A549 (cell line): ENCODE measurements around the gene PRKG1. TPM values are rescaled to one million over a fixed set of nuclear protein-coding genes. Genes with fewer than 3 reads are reported as not detected.

Experiments used
- ATAC-seq, 2 experiments: fragments of 200-7000 bp in 1 of 2; fragments of >200 bp in 1 of 2; cut with Nextera tagmentation in 1 of 2; cut with Tn5 transposase in 1 of 2; 3 replicates each; pipeline versions ENCODE4 v1.8.0 to v1.9.1; 2018 to 2020; ENCODE audit warnings: mild to moderate bottlenecking in 1 of 2, moderate library complexity in 1 of 2
- CTCF ChIA-PET: fragments of 300-600 bp; sonication (Branson Sonifier 250); formaldehyde crosslinking; extraction: SDS; loops from one replicate; lab custom pipeline; 2021; ENCODE audit warnings: antibody characterized with exemption, inconsistent platforms; lab: Yijun Ruan, JAX
- POLR2A ChIA-PET: fragments of 350-600 bp; formaldehyde crosslinking; extraction: SDS; loops from one replicate; lab custom pipeline; 2021; ENCODE audit warnings: antibody characterized with exemption, inconsistent platforms; lab: Yijun Ruan, JAX
- DNase-seq, 2 experiments: peaks; one replicate each; pipeline versions ENCODE4 v3.0.0 to v3.0.0-alpha.2; 2011 to 2016; ENCODE audit warnings: low read depth in 1 of 2, low spot score in 1 of 2
- FAIRE-seq: peaks from 2 replicates; lab custom pipeline; 2011; peaks lifted over from hg19 to GRCh38; lab: Jason Lieb, UNC
- H3K27ac ChIP-seq, 2 experiments: fragments of >200 bp; sonication (Bioruptor Twin); formaldehyde crosslinking; 3 replicates each; pipeline ENCODE4 v1.5.1; 2016 to 2017
- H3K4me1 ChIP-seq: fragments of >200 bp; sonication (Bioruptor Twin); formaldehyde crosslinking; 3 replicates; pipeline ENCODE4 v1.6.1; 2016
- H3K4me2 ChIP-seq: fragments of >200 bp; sonication (Bioruptor Twin); formaldehyde crosslinking; 3 replicates; pipeline ENCODE4 v1.6.1; 2016
- H3K4me3 ChIP-seq: fragments of >200 bp; sonication (Bioruptor Twin); formaldehyde crosslinking; 3 replicates; pipeline ENCODE4 v1.5.1; 2016
- H3K9me3 ChIP-seq: fragments of >200 bp; sonication (Bioruptor Twin); formaldehyde crosslinking; 3 replicates; pipeline ENCODE4 v1.6.1; 2016
- CBX2 ChIP-seq: fragments of 200-600 bp; sonication (generic); IDR thresholded peaks from 2 replicates; pipeline ENCODE4 v1.6.1; 2016; ENCODE audit warnings: low read depth, mild to moderate bottlenecking, borderline replicate concordance
- CEBPB ChIP-seq, 2 experiments: fragments of >200 bp in 1 of 2; sonication (Bioruptor Twin) in 1 of 2; formaldehyde crosslinking in 1 of 2; IDR thresholded peaks; 2 replicates each; pipeline ENCODE4 v1.6.1; 2012 to 2016
- CHD2 ChIP-seq: fragments of 150-350 bp; IDR thresholded peaks from 2 replicates; pipeline ENCODE4 v1.6.1; 2014; ENCODE audit warnings: low read length; ENCODE audit not compliant: partially characterized antibody
- CHD4 ChIP-seq: fragments of 200-600 bp; sonication (generic); IDR thresholded peaks from 2 replicates; pipeline ENCODE4 v1.6.1; 2016; ENCODE audit warnings: antibody characterized with exemption, mild to moderate bottlenecking, borderline replicate concordance
- EHF ChIP-seq: fragments of 250-450 bp; sonication (Bioruptor Pico); IDR thresholded peaks from 2 replicates; pipeline ENCODE4 v1.5.0; 2020; ENCODE audit warnings: mild to moderate bottlenecking
- EHMT2 ChIP-seq: fragments of 200-600 bp; sonication (generic); IDR thresholded peaks from 2 replicates; pipeline ENCODE4 v1.6.1; 2016; ENCODE audit warnings: antibody characterized with exemption, low read depth, mild to moderate bottlenecking, moderate library complexity
- FOSL2 ChIP-seq, 2 experiments: fragments of 450-650 bp in 1 of 2; fragments of >200 bp in 1 of 2; sonication (Bioruptor Twin) in 1 of 2; formaldehyde crosslinking; IDR thresholded peaks; 2 replicates each; pipeline versions ENCODE4 v1.5.0 to v1.6.1; 2016 to 2020; ENCODE audit warnings: mild to moderate bottlenecking in 1 of 2, moderate library complexity in 1 of 2
- FOXS1 ChIP-seq: fragments of 250-450 bp; sonication (Bioruptor Pico); IDR thresholded peaks from 2 replicates; pipeline ENCODE4 v1.5.0; 2020; ENCODE audit warnings: mild to moderate bottlenecking, moderate library complexity
- HEYL ChIP-seq: fragments of 250-450 bp; sonication (Bioruptor Pico); IDR thresholded peaks from 2 replicates; pipeline ENCODE4 v1.8.0; 2021; ENCODE audit warnings: mild to moderate bottlenecking, moderate library complexity
- HOXA7 ChIP-seq: fragments of 250-450 bp; sonication (Bioruptor Pico); IDR thresholded peaks from 2 replicates; pipeline ENCODE4 v1.5.0; 2020; ENCODE audit warnings: mild to moderate bottlenecking, moderate library complexity
- HOXB13 ChIP-seq: fragments of 250-450 bp; sonication (Bioruptor Pico); IDR thresholded peaks from 2 replicates; pipeline ENCODE4 v1.5.0; 2020; ENCODE audit warnings: low read depth, mild to moderate bottlenecking, moderate library complexity
- HOXB5 ChIP-seq: fragments of 250-450 bp; sonication (Bioruptor Pico); IDR thresholded peaks from 2 replicates; pipeline ENCODE4 v1.5.0; 2020; ENCODE audit warnings: mild to moderate bottlenecking, moderate library complexity
- MAZ ChIP-seq: fragments of 150-350 bp; IDR thresholded peaks from 2 replicates; pipeline ENCODE4 v1.6.1; 2014; ENCODE audit warnings: antibody characterized with exemption, low read depth, low read length, borderline replicate concordance
- MYC ChIP-seq: IDR thresholded peaks from 2 replicates; pipeline ENCODE4 v1.6.1; 2012; ENCODE audit warnings: mild to moderate bottlenecking, inconsistent platforms, low read length, improper control_type of control experiment, borderline replicate concordance
- NFE2L2 ChIP-seq: fragments of 150-350 bp; conservative IDR thresholded peaks from 2 replicates; pipeline ENCODE4 v1.6.1; 2014; ENCODE audit warnings: low read length
- NPAS2 ChIP-seq: fragments of 250-450 bp; sonication (Bioruptor Pico); IDR thresholded peaks from 2 replicates; pipeline ENCODE4 v1.8.0; 2022; ENCODE audit warnings: mild to moderate bottlenecking, moderate library complexity, borderline replicate concordance
- NR3C1 ChIP-seq: fragments of >200 bp; sonication (Bioruptor Twin); formaldehyde crosslinking; IDR thresholded peaks from 3 replicates; pipeline ENCODE4 v1.6.1; 2017
- PHF8 ChIP-seq: fragments of 200-600 bp; sonication (generic); IDR thresholded peaks from 2 replicates; pipeline ENCODE4 v1.6.1; 2016; ENCODE audit warnings: low read depth, mild to moderate bottlenecking, antibody characterized with exemption, moderate library complexity, borderline replicate concordance
- POLR2AphosphoS2 ChIP-seq: conservative IDR thresholded peaks from 2 replicates; pipeline ENCODE4 v1.6.1; 2012; ENCODE audit warnings: low read length, improper control_type of control experiment, inconsistent platforms
- RAD21 ChIP-seq, 2 experiments: fragments of >200 bp in 1 of 2; sonication (Bioruptor Twin) in 1 of 2; formaldehyde crosslinking in 1 of 2; IDR thresholded peaks in 1 of 2; conservative IDR thresholded peaks in 1 of 2; 2 replicates in 1 of 2; 3 replicates in 1 of 2; pipeline ENCODE4 v1.6.1; 2012 to 2018; ENCODE audit warnings: inconsistent platforms in 1 of 2
- RARB ChIP-seq: fragments of 250-450 bp; sonication (Bioruptor Pico); IDR thresholded peaks from 2 replicates; pipeline ENCODE4 v1.8.0; 2021; ENCODE audit warnings: mild to moderate bottlenecking, moderate library complexity
- RFX5 ChIP-seq: fragments of 450-650 bp; IDR thresholded peaks from 2 replicates; pipeline ENCODE4 v1.7.1; 2014; ENCODE audit warnings: antibody characterized with exemption, mild to moderate bottlenecking, moderate library complexity
- RNF2 ChIP-seq: fragments of 200-600 bp; sonication (generic); IDR thresholded peaks from 2 replicates; pipeline ENCODE4 v1.6.1; 2016; ENCODE audit warnings: low read depth, mild to moderate bottlenecking, antibody characterized with exemption, moderate library complexity, borderline replicate concordance
- SREBF2 ChIP-seq: fragments of 450-650 bp; IDR thresholded peaks from 2 replicates; pipeline ENCODE4 v1.6.1; 2014; ENCODE audit warnings: mild to moderate bottlenecking, moderate library complexity
- TP53 ChIP-seq: fragments of 250-450 bp; sonication (Bioruptor Pico); IDR thresholded peaks from 2 replicates; pipeline ENCODE4 v1.5.0; 2021; ENCODE audit warnings: mild to moderate bottlenecking, moderate library complexity
- ZC3H11A ChIP-seq: fragments of 450-650 bp; IDR thresholded peaks from 2 replicates; pipeline ENCODE4 v1.6.1; 2014; ENCODE audit warnings: antibody characterized with exemption, mild to moderate bottlenecking
- ZFP36 ChIP-seq: fragments of 450-650 bp; IDR thresholded peaks from 2 replicates; pipeline ENCODE4 v1.6.1; 2014; ENCODE audit warnings: borderline replicate concordance; ENCODE audit not compliant: partially characterized antibody
- ZNF302 ChIP-seq: fragments of 250-450 bp; sonication (Bioruptor Pico); IDR thresholded peaks from 2 replicates; pipeline ENCODE4 v1.9.0; 2021; ENCODE audit warnings: inconsistent platforms, mild to moderate bottlenecking, moderate library complexity
- WGBS: methylation state at CpG from one replicate; pipeline ENCODE4 v1.1.6; 2017; ENCODE audit errors: missing lambda C conversion rate; 5-methylcytosine and 5-hydroxymethylcytosine counted together
- polyA plus RNA-seq, 4 experiments: library from polyadenylated mRNA; depleted of rRNA in 3 of 4; stranded (reverse); fragments of >200 nt; fragmentation: RNase III in 1 of 4; extraction: RNeasy Plus Mini Kit Qiagen cat#74134 plus additional on column Dnase treatment in 1 of 4; gene quantifications; 2 replicates in 3 of 4; 3 replicates in 1 of 4; pipeline ENCODE4 v1.2.3, GENCODE V29; 2011 to 2017
- TF ChIP-seq, protein P1 (sequence below): IDR thresholded peaks from 2 replicates; pipeline ENCODE4 v1.6.1; 2012
- TF ChIP-seq, protein P2 (sequence below): IDR thresholded peaks from 2 replicates; pipeline ENCODE4 v1.6.1; 2012
- TF ChIP-seq, protein P3 (sequence below): fragments of 250-450 bp; sonication (Bioruptor Pico); IDR thresholded peaks from 2 replicates; pipeline ENCODE4 v1.5.0; 2020; ENCODE audit warnings: low read depth, mild to moderate bottlenecking, moderate library complexity
- TF ChIP-seq, protein P4 (sequence below): fragments of >200 bp; sonication (Bioruptor Twin); formaldehyde crosslinking; IDR thresholded peaks from 2 replicates; pipeline ENCODE4 v1.6.1; 2016

Gene PRKG1
- polyA plus RNA-seq, 2 of the 4 experiments (the other 2 are of a cell fraction) = not detected

DNA sequence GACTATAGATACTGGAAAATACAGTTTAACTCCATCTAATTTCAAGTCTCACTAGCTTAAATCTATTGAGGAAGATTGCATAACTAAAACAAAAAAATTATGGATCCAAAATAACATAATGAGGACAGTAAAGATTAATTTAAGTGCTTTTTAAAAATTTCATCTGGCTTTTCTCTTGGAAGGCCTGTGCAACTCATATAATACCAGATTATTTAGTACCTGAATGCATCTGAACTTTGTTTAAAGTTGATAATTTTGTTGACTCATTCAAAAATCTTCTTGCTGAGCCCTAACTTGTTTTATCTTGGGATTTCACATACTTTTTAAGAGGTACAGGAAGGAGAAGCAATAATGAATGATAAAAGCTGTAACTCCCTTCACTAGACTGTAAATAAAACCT, 478.6 kb downstream of the PRKG1 start:
- no peak for TF ChIP-seq NFE2L2
- no peak for TF ChIP-seq HOXA7 (CRISPR knock-in tag)
- no peak for TF ChIP-seq NPAS2
- TF ChIP-seq CEBPB (IDR thresholded peaks at IDR 0.05) = no peak
- no peak for TF ChIP-seq MYC
- TF ChIP-seq RFX5 = no peak
- no peak for TF ChIP-seq EHMT2
- no peak for TF ChIP-seq CHD4
- no peak for TF ChIP-seq ZNF302 (CRISPR knock-in tag)
- ATAC-seq (no peak), FAIRE-seq (no peak), DNase-seq (no peak)
- no peak overlapping the region for H3K4me2 ChIP-seq
- no peak overlapping the region for H3K4me3 ChIP-seq
- H3K4me1 ChIP-seq = no peaks in the 10 kb centered on the region
- CTCF ChIA-PET = no interaction called here
- POLR2A ChIA-PET = no interaction called here
- H3K27ac ChIP-seq = no peak overlapping the region
- no peaks in the 10 kb centered on the region for H3K9me3 ChIP-seq

DNA sequence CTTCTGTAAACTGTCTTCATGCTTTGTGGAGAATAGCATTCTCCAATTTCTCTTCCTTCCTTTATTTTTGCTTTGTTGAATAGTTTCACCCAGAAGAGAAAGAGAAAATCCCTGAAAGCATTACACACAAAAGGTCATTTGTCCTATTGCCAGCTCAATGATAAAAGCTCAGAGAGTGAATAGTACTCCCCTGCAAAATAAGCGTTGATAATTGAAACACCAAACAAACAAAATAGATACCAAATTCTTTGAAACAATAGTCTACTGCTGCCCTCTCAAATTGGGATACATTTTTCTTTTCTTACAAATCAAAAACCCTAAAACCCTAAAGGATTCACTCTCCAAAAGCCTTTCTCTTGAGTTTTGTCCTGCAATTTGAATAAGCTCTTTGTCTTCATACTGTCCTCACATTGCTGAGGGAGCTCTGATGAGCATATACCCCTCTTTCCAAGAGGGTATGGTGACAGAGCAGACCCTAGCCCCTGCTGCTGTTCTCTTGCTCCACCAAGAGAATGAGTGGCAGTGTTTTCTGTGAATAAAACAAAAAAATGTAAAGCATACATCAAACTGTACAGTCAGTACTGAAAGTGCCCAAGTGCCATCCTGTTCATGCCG, 490.7 kb downstream of the PRKG1 start:
- Histone ChIP-seq H3K4me3 (no peak overlapping the region), H3K27ac (no peak overlapping the region), H3K9me3 (no peaks in the 10 kb centered on the region), H3K4me2 (no peak overlapping the region), H3K4me1 (no peaks in the 10 kb centered on the region)
- 28% methylated on average over 2 of the region's 2 CpGs for WGBS
- POLR2A ChIA-PET = no interaction called here
- FAIRE-seq = no peak
- CTCF ChIA-PET = interaction anchor here (0.7 kb wide), 1 partner anchor 20 kb away, joined by 3 read pairs; no protein-coding TSS in a partner anchor
- no peak for ATAC-seq
- DNase-seq = no peak
- TF ChIP-seq RAD21 (conservative IDR thresholded peaks at IDR 0.05 in 1 of 2, IDR thresholded peaks at IDR 0.05 in 1 of 2) = no peak
- TF ChIP-seq RNF2 = no peak
- TF ChIP-seq NR3C1 = no peak
- TF ChIP-seq NFE2L2 = no peak
- TF ChIP-seq SREBF2 = no peak
- TF ChIP-seq PHF8 = no peak
- TF ChIP-seq ZNF302 (CRISPR knock-in tag) = no peak
- no peak for TF ChIP-seq FOXS1 (CRISPR knock-in tag)
- TF ChIP-seq RARB = no peak
- TF ChIP-seq HOXB13 (CRISPR knock-in tag) = no peak
- no peak for TF ChIP-seq NPAS2
- TF ChIP-seq FOSL2 (IDR thresholded peaks at IDR 0.05) = no peak
- no peak for TF ChIP-seq FOSL2 (CRISPR knock-in tag; IDR thresholded peaks at IDR 0.05)

DNA sequence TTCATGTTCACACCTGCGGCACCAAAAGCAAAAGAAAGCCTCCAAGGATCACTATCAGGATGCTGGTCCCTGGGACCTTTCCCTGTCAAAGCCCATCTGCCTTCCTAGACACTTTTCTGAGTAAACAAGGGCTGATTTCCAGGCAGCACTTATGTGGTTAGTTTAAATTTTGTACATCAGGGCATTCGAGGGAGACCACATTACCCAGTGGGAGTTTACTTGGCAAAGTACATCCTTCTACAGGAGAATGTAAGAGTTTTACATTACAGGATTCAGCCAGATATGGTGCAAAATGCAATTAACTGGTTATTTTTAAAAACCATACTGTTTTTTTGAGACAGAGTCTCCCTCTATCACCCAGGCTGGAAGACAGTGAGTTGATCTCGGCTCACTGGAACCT, 493.0 kb downstream of the PRKG1 start:
- DNase-seq (no peak), FAIRE-seq (no peak), ATAC-seq (no peak)
- CTCF ChIA-PET = interaction anchor here (0.7 kb wide), 1 partner anchor 427 kb away, joined by 4 read pairs; no protein-coding TSS in a partner anchor
- H3K4me2 ChIP-seq = no peak overlapping the region
- H3K4me1 ChIP-seq = no peaks in the 10 kb centered on the region
- WGBS = 13% methylated on average over 3 of the region's 3 CpGs
- H3K9me3 ChIP-seq = no peaks in the 10 kb centered on the region
- no peak overlapping the region for H3K27ac ChIP-seq
- POLR2A ChIA-PET = no interaction called here
- H3K4me3 ChIP-seq = no peak overlapping the region
- TF ChIP-seq CBX2 = no peak
- no peak for TF ChIP-seq MYC
- TF ChIP-seq, protein P1, sequence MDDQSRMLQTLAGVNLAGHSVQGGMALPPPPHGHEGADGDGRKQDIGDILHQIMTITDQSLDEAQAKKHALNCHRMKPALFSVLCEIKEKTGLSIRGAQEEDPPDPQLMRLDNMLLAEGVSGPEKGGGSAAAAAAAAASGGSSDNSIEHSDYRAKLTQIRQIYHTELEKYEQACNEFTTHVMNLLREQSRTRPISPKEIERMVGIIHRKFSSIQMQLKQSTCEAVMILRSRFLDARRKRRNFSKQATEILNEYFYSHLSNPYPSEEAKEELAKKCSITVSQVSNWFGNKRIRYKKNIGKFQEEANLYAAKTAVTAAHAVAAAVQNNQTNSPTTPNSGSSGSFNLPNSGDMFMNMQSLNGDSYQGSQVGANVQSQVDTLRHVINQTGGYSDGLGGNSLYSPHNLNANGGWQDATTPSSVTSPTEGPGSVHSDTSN = no peak
- TF ChIP-seq, protein P2, sequence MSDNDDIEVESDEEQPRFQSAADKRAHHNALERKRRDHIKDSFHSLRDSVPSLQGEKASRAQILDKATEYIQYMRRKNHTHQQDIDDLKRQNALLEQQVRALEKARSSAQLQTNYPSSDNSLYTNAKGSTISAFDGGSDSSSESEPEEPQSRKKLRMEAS = no peak
- no peak for TF ChIP-seq CHD2
- TF ChIP-seq POLR2AphosphoS2 = no peak
- no peak for TF ChIP-seq TP53
- no peak for TF ChIP-seq ZFP36
- no peak for TF ChIP-seq ZC3H11A
- no peak for TF ChIP-seq MAZ
- TF ChIP-seq, protein P3, sequence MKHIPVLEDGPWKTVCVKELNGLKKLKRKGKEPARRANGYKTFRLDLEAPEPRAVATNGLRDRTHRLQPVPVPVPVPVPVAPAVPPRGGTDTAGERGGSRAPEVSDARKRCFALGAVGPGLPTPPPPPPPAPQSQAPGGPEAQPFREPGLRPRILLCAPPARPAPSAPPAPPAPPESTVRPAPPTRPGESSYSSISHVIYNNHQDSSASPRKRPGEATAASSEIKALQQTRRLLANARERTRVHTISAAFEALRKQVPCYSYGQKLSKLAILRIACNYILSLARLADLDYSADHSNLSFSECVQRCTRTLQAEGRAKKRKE = no peak
- TF ChIP-seq HOXB5 (CRISPR knock-in tag) = no peak
- TF ChIP-seq RFX5 = no peak
- no peak for TF ChIP-seq RNF2
- TF ChIP-seq EHF (CRISPR knock-in tag) = no peak
- TF ChIP-seq HEYL (CRISPR knock-in tag) = no peak
- TF ChIP-seq, protein P4, sequence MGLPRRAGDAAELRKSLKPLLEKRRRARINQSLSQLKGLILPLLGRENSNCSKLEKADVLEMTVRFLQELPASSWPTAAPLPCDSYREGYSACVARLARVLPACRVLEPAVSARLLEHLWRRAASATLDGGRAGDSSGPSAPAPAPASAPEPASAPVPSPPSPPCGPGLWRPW = no peak
